Measurements from ENCODE around the gene SLC30A2.

The SLC30A2 gene

DNA sequence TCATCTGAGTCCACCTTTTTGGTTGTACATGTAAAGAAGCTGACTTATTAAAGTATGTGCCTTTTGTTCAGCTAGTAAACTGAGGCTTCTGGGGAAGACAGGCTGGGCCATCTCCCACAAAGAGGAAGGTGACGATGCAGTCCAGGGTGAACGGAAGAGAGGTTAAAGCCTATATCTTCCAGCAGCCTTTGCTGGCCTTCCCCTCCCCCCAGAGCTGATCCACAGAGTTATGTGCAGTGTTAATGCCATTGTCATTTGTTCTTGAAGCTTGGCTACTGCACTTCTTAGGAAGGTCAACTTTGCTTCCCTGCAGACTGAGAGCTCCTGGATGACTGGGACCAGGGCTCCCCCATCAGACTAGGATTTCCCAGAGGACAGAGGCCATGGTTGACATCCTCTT lies 2.2 kb downstream of the SLC30A2 start:
- no peak overlapping the region for H3K4me3 ChIP-seq (ENCODE audit: low read depth, low read length)
- TF ChIP-seq, protein P1, sequence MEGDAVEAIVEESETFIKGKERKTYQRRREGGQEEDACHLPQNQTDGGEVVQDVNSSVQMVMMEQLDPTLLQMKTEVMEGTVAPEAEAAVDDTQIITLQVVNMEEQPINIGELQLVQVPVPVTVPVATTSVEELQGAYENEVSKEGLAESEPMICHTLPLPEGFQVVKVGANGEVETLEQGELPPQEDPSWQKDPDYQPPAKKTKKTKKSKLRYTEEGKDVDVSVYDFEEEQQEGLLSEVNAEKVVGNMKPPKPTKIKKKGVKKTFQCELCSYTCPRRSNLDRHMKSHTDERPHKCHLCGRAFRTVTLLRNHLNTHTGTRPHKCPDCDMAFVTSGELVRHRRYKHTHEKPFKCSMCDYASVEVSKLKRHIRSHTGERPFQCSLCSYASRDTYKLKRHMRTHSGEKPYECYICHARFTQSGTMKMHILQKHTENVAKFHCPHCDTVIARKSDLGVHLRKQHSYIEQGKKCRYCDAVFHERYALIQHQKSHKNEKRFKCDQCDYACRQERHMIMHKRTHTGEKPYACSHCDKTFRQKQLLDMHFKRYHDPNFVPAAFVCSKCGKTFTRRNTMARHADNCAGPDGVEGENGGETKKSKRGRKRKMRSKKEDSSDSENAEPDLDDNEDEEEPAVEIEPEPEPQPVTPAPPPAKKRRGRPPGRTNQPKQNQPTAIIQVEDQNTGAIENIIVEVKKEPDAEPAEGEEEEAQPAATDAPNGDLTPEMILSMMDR (conservative IDR thresholded peaks at IDR 0.05; ENCODE audit: low read depth, low read length), result no peak
- DNase-seq (ENCODE audit: low read depth), result no peak

DNA sequence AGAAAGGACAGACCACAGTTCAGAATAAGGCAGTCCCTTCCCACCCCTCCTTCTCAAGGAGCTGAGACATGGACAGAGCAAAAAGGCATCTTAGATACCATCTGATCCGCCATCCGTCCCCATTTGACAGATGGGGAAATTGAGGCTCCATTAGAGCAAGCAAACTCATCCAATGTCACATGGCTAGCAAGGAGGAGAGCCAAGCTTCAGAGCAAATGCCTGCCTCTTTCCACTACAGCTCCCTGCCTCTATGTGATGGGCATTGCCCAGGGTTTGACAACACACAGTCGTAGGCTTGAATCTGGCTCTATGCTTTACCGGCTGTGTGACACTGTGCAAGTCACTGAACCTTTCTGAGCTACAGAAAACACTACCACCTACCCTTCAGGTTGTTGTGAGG lies 3.9 kb downstream of the SLC30A2 start:
- TF ChIP-seq, protein P1 (conservative IDR thresholded peaks at IDR 0.05; ENCODE audit: low read depth, low read length), result no peak
- no peak for DNase-seq (ENCODE audit: low read depth)
- H3K4me3 ChIP-seq (ENCODE audit: low read depth, low read length), result no peak overlapping the region

DNA sequence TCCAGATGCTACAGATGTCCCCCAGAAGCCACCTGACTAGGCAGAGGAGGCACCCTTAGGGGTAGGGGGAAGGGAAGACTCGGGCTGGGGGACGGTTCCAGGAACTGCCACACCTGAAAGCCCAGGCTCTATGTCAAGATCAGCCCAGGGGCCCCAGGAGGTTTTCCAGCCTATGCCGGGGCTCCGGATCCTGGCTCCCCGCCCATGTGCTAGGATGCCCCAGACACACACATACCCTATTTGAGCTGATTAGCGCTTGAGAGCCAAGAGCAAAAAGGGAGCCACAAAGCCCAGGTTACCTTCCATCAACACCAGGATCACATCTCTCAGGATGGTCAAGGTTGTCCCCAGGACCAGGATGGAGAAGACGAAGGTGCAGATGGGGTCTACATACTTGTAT lies 4.5 kb downstream of the SLC30A2 start:
- TF ChIP-seq, protein P1 (conservative IDR thresholded peaks at IDR 0.05; ENCODE audit: low read depth, low read length), result no peak
- no peak overlapping the region for H3K4me3 ChIP-seq (ENCODE audit: low read depth, low read length)
- DNase-seq (ENCODE audit: low read depth), result no peak

DNA sequence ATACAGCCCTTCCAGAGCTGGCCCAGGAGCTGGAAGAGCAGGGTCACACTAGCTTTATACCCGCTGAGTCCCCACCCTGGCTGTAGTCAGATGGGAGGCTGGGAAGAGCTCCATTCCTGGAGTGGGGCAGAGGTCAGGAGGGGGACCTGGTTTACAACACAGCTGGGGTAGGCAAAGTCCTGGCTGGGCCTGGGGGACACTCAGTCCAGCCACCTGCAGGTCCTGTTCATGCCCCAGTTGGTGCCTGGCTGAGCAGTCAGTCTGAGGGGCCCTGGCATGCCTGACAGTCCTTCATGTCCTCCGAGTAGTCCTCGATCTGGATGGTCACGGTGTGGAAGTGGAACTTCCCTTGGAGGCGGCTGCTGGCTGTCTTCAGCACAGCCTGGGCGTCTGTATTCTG lies 7.0 kb downstream of the SLC30A2 start:
- H3K4me3 ChIP-seq (ENCODE audit: low read depth, low read length), result no peak overlapping the region
- DNase-seq (ENCODE audit: low read depth), result no peak
- TF ChIP-seq, protein P1 (conservative IDR thresholded peaks at IDR 0.05; ENCODE audit: low read depth, low read length), result no peak

DNA sequence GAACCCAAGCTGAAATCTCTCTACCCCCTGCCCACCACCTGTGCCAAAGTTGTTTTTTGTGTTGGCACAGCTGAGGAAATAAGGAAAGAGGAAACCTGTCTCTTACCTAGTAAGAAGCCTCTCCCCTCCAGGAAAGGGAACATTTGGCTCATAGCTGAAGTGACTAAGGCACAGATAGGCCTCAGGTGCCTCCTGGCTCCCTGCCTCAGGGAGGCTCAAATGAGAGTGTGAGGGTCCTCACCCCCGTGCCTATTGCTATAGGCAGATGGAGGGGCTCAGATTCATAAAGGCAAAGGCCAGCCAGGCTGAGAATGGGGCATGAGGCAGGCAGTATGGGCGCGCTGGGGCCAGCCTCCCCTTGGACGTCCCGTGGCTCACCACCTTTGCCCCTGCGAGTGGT lies 7.4 kb downstream of the SLC30A2 start:
- no peak overlapping the region for H3K4me3 ChIP-seq (ENCODE audit: low read depth, low read length)
- no peak for DNase-seq (ENCODE audit: low read depth)
- TF ChIP-seq, protein P1 (conservative IDR thresholded peaks at IDR 0.05; ENCODE audit: low read depth, low read length), result no peak

DNA sequence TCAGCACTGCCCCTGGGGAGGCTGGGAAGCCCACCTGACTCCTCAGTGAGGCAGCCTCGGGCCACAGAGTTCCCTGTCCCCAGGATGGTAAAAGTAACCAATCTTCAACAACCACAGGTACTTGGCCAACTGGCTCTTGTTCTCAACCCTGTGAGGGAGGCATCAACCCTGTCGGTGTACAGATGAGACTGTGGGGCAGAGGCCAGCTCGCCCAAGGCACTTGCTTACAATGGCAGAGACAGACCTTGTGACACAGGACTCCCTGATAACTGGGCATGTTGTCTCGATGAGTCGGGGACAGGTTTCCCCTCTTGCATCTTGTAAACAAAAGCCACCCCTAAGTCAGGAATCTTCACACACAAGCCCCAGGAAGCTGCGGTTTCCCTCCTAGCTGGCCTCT lies 8.0 kb downstream of the SLC30A2 start:
- no peak overlapping the region for H3K4me3 ChIP-seq (ENCODE audit: low read depth, low read length)
- DNase-seq (ENCODE audit: low read depth), result no peak
- TF ChIP-seq, protein P1 (conservative IDR thresholded peaks at IDR 0.05; ENCODE audit: low read depth, low read length), result no peak

DNA sequence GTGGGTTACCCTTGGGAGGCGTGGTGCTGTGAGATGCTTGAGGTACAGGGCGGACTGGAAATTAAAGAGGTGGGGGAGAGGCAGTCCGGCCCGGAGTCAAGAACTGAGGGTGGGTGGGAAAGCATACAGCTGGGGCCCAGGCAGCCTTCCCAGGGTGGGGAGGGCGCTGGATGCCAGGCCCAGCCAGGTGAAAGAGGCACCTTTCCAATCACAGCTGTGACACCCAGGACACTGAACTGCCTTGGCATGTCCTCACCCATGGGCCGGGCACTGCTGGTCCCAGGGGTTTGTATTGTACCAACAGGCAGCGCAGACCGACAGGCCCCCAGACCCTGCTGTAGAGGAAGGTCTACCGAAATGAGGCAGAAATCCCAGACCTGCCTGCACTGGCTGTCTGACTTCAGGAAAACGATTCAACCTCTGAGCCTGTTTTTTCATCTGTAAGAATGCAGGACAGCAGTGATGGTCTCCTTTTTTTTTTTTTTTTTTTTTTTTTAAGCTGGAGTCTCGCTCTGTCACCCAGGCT lies 9.1 kb downstream of the SLC30A2 start:
- TF ChIP-seq, protein P1 (conservative IDR thresholded peaks at IDR 0.05; ENCODE audit: low read depth, low read length), result no peak
- DNase-seq (ENCODE audit: low read depth), result no peak
- no peak overlapping the region for H3K4me3 ChIP-seq (ENCODE audit: low read depth, low read length)
